ENCODE results near the gene C18orf54.
"Not testable (repeated sequence)": the region's sequence is repeated elsewhere in the genome, so short reads cannot be mapped to it uniquely, and the experiment has no call there.

The C18orf54 gene

DNA sequence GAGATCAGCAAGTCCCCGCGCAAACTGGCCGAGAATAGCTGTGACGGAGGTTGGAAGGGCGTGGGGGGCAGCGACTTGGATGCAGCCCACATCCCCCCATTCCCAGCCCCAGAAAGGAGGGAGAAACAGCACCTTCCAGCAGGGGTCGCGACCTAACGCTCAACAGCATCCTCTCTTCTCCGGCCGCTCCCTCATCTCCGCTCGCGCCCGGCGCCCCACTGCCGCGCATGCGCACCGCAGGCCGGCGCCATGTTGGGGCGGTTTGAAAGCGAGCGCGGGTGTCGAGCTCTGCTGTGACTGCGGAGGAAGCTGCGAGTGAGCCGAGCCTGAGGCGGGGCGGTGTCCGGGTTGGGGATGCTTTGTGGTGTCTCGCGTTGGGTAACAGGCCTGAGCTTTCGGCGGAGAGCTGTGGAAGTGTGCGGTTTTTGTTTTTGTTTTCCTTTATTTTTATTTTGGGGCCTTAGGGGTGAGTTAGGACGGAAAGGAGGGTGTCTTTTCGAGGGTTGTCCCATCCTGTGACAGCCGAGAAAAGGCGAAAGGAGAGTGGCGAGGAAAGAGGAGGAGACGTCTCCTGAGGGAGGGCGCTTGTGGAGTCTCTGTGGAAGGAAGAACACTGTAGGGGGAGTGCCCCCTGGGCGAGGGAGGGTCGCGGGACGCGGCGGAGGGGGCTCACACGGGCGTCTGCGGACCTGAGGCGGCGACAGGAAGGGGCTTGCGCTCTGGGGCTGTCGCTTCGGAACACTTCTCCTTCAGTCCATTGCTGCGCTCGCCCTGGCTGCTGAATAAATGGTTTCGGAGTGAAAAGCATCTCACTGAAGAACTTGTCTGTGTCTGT, at the start of gene C18orf54, which contains the start of gene STARD6:
TSS of gene C18orf54 (plus strand) at position 247 of the 835 bp plus-strand sequence. CDS start 2,667 bp downstream, outside the sequence.
TSS of gene STARD6 (minus strand) at position 199 of the 835 bp plus-strand sequence. CDS start 3,285 bp downstream, outside the sequence.
- DNase-seq (ENCODE audit: low spot score) = peak; percentile 91

GRCh38 chr18:54309564-54309963, 48.1 kb upstream of the C18orf54 start:
- DNase-seq (ENCODE audit: low spot score) = not testable (repeated sequence)

- DNase-seq (ENCODE audit: low spot score) = no peak
These were observed 41.5 kb upstream of the C18orf54 start for GRCh38 chr18:54316071-54316820.

DNA sequence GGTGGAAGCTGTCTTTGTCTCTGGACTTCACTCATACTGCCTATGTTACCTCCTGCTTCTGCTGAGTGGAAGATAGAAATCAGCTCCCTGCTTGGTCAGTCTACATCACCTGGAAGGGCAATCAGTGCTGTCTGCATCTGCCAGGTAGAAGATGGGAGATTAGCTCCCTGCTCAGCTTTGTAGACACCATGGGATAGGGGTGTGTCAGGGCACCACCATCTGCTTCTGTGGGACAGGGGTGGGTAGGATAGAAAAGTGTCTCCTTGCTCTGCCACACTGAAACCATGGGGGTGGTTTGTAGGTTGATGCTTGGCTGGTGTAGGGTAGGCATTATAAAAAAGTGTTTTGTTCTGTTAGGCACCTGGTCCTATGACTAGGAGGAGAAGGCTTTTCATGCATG, 34.1 kb upstream of the C18orf54 start:
- DNase-seq (ENCODE audit: low spot score) = no peak

DNA sequence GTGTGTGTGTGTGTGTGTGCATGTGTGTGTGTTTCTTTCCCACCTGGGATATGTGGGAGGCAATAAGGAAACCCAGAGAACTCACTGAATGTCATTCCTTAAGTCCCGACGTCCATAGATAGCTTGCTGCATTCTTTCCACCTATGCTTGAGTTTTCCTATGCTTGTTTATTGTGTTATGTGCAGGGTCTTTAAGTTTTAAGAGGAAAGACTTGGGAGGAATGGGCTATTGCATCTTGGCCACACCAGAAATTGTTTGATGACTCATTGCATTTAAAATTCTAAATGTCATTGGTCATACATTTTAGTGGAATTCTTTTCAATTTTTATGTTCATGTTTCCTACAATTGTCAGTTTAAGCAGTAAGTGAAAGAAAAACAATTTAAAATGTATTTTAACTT, 33.7 kb upstream of the C18orf54 start:
- no peak for DNase-seq (ENCODE audit: low spot score)

DNA sequence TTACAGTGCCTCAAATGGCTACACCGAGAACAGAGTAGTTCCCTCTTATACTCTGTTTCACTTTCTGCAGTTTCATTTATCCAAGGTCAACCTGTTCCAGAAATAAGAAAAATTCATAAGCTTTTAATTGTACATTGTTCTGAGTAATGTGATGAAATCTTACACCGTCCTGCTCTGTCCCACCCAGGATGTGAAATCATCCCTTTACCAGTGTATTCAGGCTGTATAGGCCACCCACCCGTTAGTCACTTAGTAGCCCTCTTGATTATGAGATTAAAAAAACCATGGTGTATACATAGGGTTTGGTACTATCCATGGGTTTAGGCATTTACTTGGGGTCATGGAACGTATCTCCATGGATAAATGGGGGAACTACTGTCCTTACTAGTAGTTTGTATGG, 29.9 kb upstream of the C18orf54 start:
- no peak for DNase-seq (ENCODE audit: low spot score)

- DNase-seq (ENCODE audit: low spot score) = no peak
These were observed 27.9 kb upstream of the C18orf54 start for GRCh38 chr18:54329787-54330186.

DNA sequence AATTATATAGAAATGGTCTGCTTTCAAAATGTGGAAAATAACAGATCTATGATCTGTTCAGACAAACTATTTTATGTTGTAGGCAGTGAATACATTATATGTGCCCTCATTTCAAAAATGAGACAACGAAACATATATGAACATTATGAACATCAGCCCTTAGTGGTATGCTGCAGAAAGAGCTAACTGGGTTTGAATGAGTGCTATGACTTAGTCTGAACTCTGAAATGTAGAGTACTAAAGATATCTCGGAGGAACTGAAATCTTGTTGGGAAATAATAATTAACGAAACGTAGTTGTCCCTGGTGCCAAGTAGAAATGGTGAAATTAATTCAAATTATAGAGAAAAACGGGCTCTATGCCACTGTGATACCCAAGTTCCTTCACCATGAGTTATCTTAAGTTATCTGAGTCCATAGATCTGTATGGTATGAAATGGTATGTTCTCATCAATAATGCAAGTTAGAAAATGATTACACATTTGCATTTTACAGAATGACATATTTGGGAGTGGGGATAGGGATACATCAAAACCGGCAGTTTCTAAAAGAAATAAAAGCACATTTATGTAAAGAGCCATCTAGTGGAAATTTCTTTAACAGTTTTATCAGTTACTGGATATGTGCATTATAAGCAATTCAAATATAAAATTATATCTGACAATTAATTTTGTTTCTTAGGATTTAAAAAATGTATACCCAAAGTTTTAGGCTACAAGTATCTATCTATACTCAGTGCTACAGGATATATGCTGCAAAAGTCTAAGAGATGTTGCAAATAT, 26.7 kb upstream of the C18orf54 start:
- DNase-seq (ENCODE audit: low spot score) = no peak

- no peak for DNase-seq (ENCODE audit: low spot score)
These were observed 22.0 kb upstream of the C18orf54 start for GRCh38 chr18:54335638-54336173.

GRCh38 chr18:54338230-54338629, 19.5 kb upstream of the C18orf54 start:
- DNase-seq (ENCODE audit: low spot score) = no peak

- no peak for DNase-seq (ENCODE audit: low spot score)
These were observed 6.5 kb upstream of the C18orf54 start for GRCh38 chr18:54351186-54351585.

- peak; percentile 7 for DNase-seq (ENCODE audit: low spot score)
These were observed 535 bp upstream of the C18orf54 start for GRCh38 chr18:54357082-54357659.

- DNase-seq (ENCODE audit: low spot score) = peak; percentile 43
These were observed 862 bp downstream of the C18orf54 start for GRCh38 chr18:54358495-54359040.

DNA sequence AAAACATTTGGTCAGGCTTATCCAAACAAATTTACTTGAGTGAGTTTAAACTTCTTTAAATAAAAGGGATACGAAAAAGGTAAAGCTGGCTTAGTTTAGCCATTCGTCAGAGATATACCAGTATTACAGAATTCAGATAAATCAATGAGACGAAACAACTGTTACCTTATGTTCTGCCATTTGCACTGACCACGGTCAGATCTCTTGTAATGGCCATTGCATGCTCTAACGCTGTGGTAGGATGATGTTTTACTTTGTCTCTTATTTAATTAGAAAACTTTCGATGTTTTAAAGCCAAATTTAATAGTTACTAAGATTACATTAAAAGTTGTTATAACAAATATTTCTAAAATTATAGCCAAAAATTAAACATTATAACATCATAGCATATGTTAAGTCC, 1.5 kb downstream of the C18orf54 start:
- DNase-seq (ENCODE audit: low spot score) = peak; percentile 51

GRCh38 chr18:54360406-54360805, 2.7 kb downstream of the C18orf54 start:
- no peak for DNase-seq (ENCODE audit: low spot score)

GRCh38 chr18:54378057-54378456, 20.4 kb downstream of the C18orf54 start:
- no peak for DNase-seq (ENCODE audit: low spot score)

- no peak for DNase-seq (ENCODE audit: low spot score)
These were observed 23.9 kb downstream of the C18orf54 start for GRCh38 chr18:54381640-54382039.

GRCh38 chr18:54382076-54382475, 24.4 kb downstream of the C18orf54 start:
- DNase-seq (ENCODE audit: low spot score) = no peak

DNA sequence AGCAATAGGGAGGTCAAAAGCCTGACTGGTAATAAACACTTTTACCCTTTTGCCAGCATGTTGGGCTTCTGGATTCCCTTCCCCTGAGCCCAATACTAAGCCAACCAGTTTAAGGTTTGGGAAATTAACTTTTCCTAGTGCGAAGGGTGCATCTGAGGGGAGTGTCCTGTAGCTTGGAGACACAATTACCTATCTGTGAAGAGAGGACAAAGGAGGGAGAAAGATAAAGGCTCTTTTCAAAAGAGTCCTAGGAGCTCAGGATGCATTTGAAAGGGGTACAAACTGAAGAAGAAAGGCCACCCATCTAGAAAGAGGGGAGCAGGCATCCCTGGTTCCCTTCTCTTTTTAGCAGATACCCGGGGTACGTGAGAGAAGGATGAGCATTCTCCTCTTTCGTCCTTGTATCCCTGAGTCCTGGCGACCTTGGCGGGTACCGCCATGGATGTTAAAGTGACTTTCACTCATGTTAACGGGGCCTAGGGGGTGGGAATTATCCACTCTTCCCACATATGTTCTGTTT, 25.1 kb downstream of the C18orf54 start:
- DNase-seq (ENCODE audit: low spot score) = no peak

DNA sequence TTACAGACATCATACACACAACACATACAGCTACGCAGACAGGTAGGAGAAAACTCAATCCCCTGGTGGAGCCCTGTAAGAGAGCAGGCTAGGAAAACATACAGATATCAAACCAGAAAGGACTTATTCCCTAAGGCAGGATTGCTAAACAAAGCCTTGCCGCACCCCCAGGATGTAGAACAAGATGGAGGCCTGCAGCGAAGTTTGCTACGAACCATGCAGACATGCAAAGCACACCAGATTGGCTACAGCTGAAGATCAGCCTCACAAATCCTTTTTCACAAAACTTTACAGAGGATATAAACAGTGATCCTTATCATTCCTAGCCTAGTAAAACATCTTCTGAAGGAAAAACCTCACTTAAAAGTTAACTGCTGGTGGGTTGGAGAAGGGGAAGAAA, 28.3 kb downstream of the C18orf54 start:
- DNase-seq (ENCODE audit: low spot score) = no peak
